HG02610 (cell line): Measurements from ENCODE around the gene SMIM45.
A peak's percentile ranks its signal among the peaks of the same experiment; 100 is the strongest.
"Not testable (repeated sequence)": the region's sequence is repeated elsewhere in the genome, so short reads cannot be mapped to it uniquely, and the experiment has no call there.

Experiments
- ATAC-seq: cut with Tn5 transposase; IDR thresholded peaks from one replicate; pipeline ENCODE4 v1.9.1; 2021; ENCODE audit warnings: mild to moderate bottlenecking, moderate library complexity; ENCODE audit not compliant: unreplicated experiment

Gene SMIM45

GRCh38 chr22:41933411-41934177 is 18.4 kb upstream of the SMIM45 start:
- ATAC-seq = no peak

GRCh38 chr22:41934284-41935014 is 17.5 kb upstream of the SMIM45 start:
- ATAC-seq = no peak

GRCh38 chr22:41935015-41935351 is 17.0 kb upstream of the SMIM45 start:
- ATAC-seq = no peak

- no peak for ATAC-seq
Observed at GRCh38 chr22:41935509-41935908, 16.4 kb upstream of the SMIM45 start.

- no peak for ATAC-seq
Observed at GRCh38 chr22:41936894-41937169, 15.1 kb upstream of the SMIM45 start.

GRCh38 chr22:41939981-41940831 is 11.7 kb upstream of the SMIM45 start:
- peak; percentile 43 for ATAC-seq

- ATAC-seq = peak; percentile 32
Observed at GRCh38 chr22:41940832-41941765, 10.9 kb upstream of the SMIM45 start.

- ATAC-seq = no peak
Observed at GRCh38 chr22:41943661-41944209, 8.2 kb upstream of the SMIM45 start.

- ATAC-seq = peak; percentile 80
Observed at GRCh38 chr22:41946629-41947423, 5.1 kb upstream of the SMIM45 start, which contains the start of gene CENPM. CENPM (minus strand) TSS chr22:41947152; CDS start chr22:41947076, 76 bp downstream.

- no peak for ATAC-seq
Observed at GRCh38 chr22:41947424-41948080, 4.4 kb upstream of the SMIM45 start.

GRCh38 chr22:41948142-41948541 is 3.8 kb upstream of the SMIM45 start:
- ATAC-seq = no peak

GRCh38 chr22:41948928-41949296 is 3.0 kb upstream of the SMIM45 start:
- ATAC-seq = not testable (repeated sequence)

- ATAC-seq = peak; percentile 18
Observed at GRCh38 chr22:41949297-41949965, 2.5 kb upstream of the SMIM45 start.

- no peak for ATAC-seq
Observed at GRCh38 chr22:41952713-41953112, 763 bp downstream of the SMIM45 start.

- peak; percentile 8 for ATAC-seq
Observed at GRCh38 chr22:41957941-41958556, 6.1 kb downstream of the SMIM45 start.

GRCh38 chr22:41963453-41964111 is 11.6 kb downstream of the SMIM45 start:
- ATAC-seq = no peak

- ATAC-seq = no peak
Observed at GRCh38 chr22:41964112-41964491, 12.2 kb downstream of the SMIM45 start.

- no peak for ATAC-seq
Observed at GRCh38 chr22:41966225-41966606, 14.3 kb downstream of the SMIM45 start.
